ENCODE measurements around the gene AGRN.
"Not testable (repeated sequence)": the region's sequence is repeated elsewhere in the genome, so short reads cannot be mapped to it uniquely, and the experiment has no call there.

Gene AGRN

GRCh38 chr1:993379-993995 is 26.4 kb upstream of the AGRN start (continued):
- no peak for TF ChIP-seq CREB5 (CRISPR knock-in tag; IDR thresholded peaks at IDR 0.05; ENCODE audit: low read depth)
- TF ChIP-seq ARNTL (CRISPR knock-in tag; IDR thresholded peaks at IDR 0.05; ENCODE audit: borderline replicate concordance, low read depth) = no peak
- TF ChIP-seq TCF4 (CRISPR knock-in tag; IDR thresholded peaks at IDR 0.05; ENCODE audit: borderline replicate concordance) = no peak

- ATAC-seq = not testable (repeated sequence)
Observed at GRCh38 chr1:994546-994945, 25.4 kb upstream of the AGRN start.

GRCh38 chr1:995665-996633 is 24.0 kb upstream of the AGRN start:
- TF ChIP-seq ZC3H10 (CRISPR knock-in tag; IDR thresholded peaks at IDR 0.05) (no peak), ZNF70 (CRISPR knock-in tag; IDR thresholded peaks at IDR 0.05) (no peak), GLIS3 (CRISPR knock-in tag; IDR thresholded peaks at IDR 0.05) (no peak), TCF4 (CRISPR knock-in tag; IDR thresholded peaks at IDR 0.05; ENCODE audit: borderline replicate concordance) (no peak), ARNTL (CRISPR knock-in tag; IDR thresholded peaks at IDR 0.05; ENCODE audit: borderline replicate concordance, low read depth) (no peak), CSDC2 (CRISPR knock-in tag; IDR thresholded peaks at IDR 0.05) (no peak), TSHZ2 (CRISPR knock-in tag; IDR thresholded peaks at IDR 0.05) (no peak), CREB5 (CRISPR knock-in tag; IDR thresholded peaks at IDR 0.05; ENCODE audit: low read depth) (no peak), ZFP30 (CRISPR knock-in tag; IDR thresholded peaks at IDR 0.05) (no peak), OSR1 (CRISPR knock-in tag; IDR thresholded peaks at IDR 0.05) (no peak), POU6F1 (CRISPR knock-in tag; IDR thresholded peaks at IDR 0.05; ENCODE audit: borderline replicate concordance, low read depth) (no peak), SNAI2 (CRISPR knock-in tag; IDR thresholded peaks at IDR 0.05) (no peak), PPARA (CRISPR knock-in tag; IDR thresholded peaks at IDR 0.05; ENCODE audit: borderline replicate concordance) (no peak), RARB (CRISPR knock-in tag; IDR thresholded peaks at IDR 0.05) (no peak), ESRRG (CRISPR knock-in tag; IDR thresholded peaks at IDR 0.05) (no peak), ZNF565 (CRISPR knock-in tag; conservative IDR thresholded peaks at IDR 0.05; ENCODE audit: low read depth) (no peak), TOX (CRISPR knock-in tag; IDR thresholded peaks at IDR 0.05; ENCODE audit: borderline replicate concordance) (no peak), BACH2 (CRISPR knock-in tag; IDR thresholded peaks at IDR 0.05; ENCODE audit: borderline replicate concordance) (no peak), ISL1 (CRISPR knock-in tag; IDR thresholded peaks at IDR 0.05) (no peak)
- no peak for ATAC-seq

Measured in SK-N-SH treated with all-trans-retinoic acid at 6 μM for 48 hours (cell line).